Fibroblast of the conjunctiva (primary cell): ENCODE measurements around the gene EFNA4.

Source experiments
- DNase-seq: peaks from one replicate; pipeline ENCODE4 v3.0.0-alpha.2; 2010; ENCODE audit warnings: low read depth

Gene EFNA4

GRCh38 chr1:155063550-155064110, at the start of gene EFNA4:
EFNA4 (plus strand) TSS chr1:155063740; CDS start chr1:155063824, 84 bp downstream.
- DNase-seq = no peak

- DNase-seq = no peak
Measured at GRCh38 chr1:155014709-155015508, 48.6 kb upstream of the EFNA4 start.

- no peak for DNase-seq
Measured at GRCh38 chr1:155015527-155016230, 47.9 kb upstream of the EFNA4 start.

- DNase-seq = no peak
Measured at GRCh38 chr1:155016231-155016831, 47.2 kb upstream of the EFNA4 start.

GRCh38 chr1:155017041-155017945, 46.2 kb upstream of the EFNA4 start:
- peak; percentile 91 for DNase-seq

- no peak for DNase-seq
Measured at GRCh38 chr1:155017946-155018316, 45.6 kb upstream of the EFNA4 start.

GRCh38 chr1:155018617-155019348, 44.8 kb upstream of the EFNA4 start:
- DNase-seq = no peak

GRCh38 chr1:155019377-155020245, 43.9 kb upstream of the EFNA4 start:
- DNase-seq = no peak

- DNase-seq = no peak
Measured at GRCh38 chr1:155022136-155022926, 41.2 kb upstream of the EFNA4 start.

GRCh38 chr1:155022927-155023236, 40.7 kb upstream of the EFNA4 start:
- DNase-seq = no peak

GRCh38 chr1:155023627-155024026, 39.9 kb upstream of the EFNA4 start:
- DNase-seq = no peak

- no peak for DNase-seq
Measured at GRCh38 chr1:155024315-155024714, 39.2 kb upstream of the EFNA4 start.

- no peak for DNase-seq
Measured at GRCh38 chr1:155026154-155026553, 37.4 kb upstream of the EFNA4 start.

- DNase-seq = no peak
Measured at GRCh38 chr1:155026588-155026987, 37.0 kb upstream of the EFNA4 start.

GRCh38 chr1:155029513-155030242, 33.9 kb upstream of the EFNA4 start:
- no peak for DNase-seq

GRCh38 chr1:155030243-155030795, 33.2 kb upstream of the EFNA4 start:
- DNase-seq = no peak

GRCh38 chr1:155030899-155031298, 32.6 kb upstream of the EFNA4 start:
- DNase-seq = no peak

- no peak for DNase-seq
Measured at GRCh38 chr1:155032886-155033285, 30.7 kb upstream of the EFNA4 start.
